Small intestine (tissue), 7 donors: ENCODE results near the gene DRAP1. TPM values are rescaled to one million over a fixed set of nuclear protein-coding genes. Genes with fewer than 3 reads are reported as not detected.
"Not testable (repeated sequence)": the region's sequence is repeated elsewhere in the genome, so short reads cannot be mapped to it uniquely, and the experiment has no call there.

ENCODE experiments used
- DNase-seq, 2 donors: peaks; one replicate each; pipeline versions ENCODE4 v3.0.0 to v3.0.0-alpha.2; 2013
- FAIRE-seq: peaks from 2 replicates; lab custom pipeline; 2012; peaks lifted over from hg19 to GRCh38; lab: Jason Lieb, UNC
- H3K27ac ChIP-seq, 3 donors: one replicate each; pipeline ENCODE4 v1.5.1; 2013; ENCODE audit warnings: low read length in 2 of 3, mild to moderate bottlenecking in 2 of 3, control low read depth in 1 of 3, inconsistent platforms in 1 of 3, low read depth in 1 of 3, moderate library complexity in 1 of 3
- H3K27me3 ChIP-seq, 3 donors: one replicate each; pipeline ENCODE4 v1.6.1; 2013; ENCODE audit warnings: low read length in 3 of 3, inconsistent platforms in 1 of 3; ENCODE audit not compliant: control insufficient read depth in 3 of 3, insufficient read depth in 3 of 3
- H3K36me3 ChIP-seq, 3 donors: one replicate each; pipeline ENCODE4 v1.6.1; 2013; ENCODE audit warnings: low read length in 3 of 3, inconsistent platforms in 1 of 3, low read depth in 1 of 3, mild to moderate bottlenecking in 1 of 3, moderate library complexity in 1 of 3; ENCODE audit not compliant: control insufficient read depth in 3 of 3, insufficient read depth in 2 of 3
- H3K4me1 ChIP-seq, 3 donors: one replicate each; pipeline ENCODE4 v1.6.1; 2013; ENCODE audit warnings: low read length in 2 of 3, inconsistent platforms in 1 of 3, low read depth in 1 of 3, mild to moderate bottlenecking in 1 of 3, moderate library complexity in 1 of 3; ENCODE audit not compliant: control insufficient read depth in 3 of 3, insufficient read depth in 2 of 3
- H3K4me3 ChIP-seq, 3 donors: one replicate each; pipeline ENCODE4 v1.5.1; 2013; ENCODE audit warnings: low read length in 3 of 3, control low read depth in 1 of 3, inconsistent platforms in 1 of 3, low read depth in 1 of 3, mild to moderate bottlenecking in 1 of 3, moderate library complexity in 1 of 3
- H3K9me3 ChIP-seq, 2 donors: one replicate each; pipeline ENCODE4 v1.6.1; 2013; ENCODE audit warnings: low read depth in 1 of 2, low read length in 1 of 2; ENCODE audit not compliant: control insufficient read depth in 2 of 2, insufficient read depth in 1 of 2
- WGBS, 3 donors: extraction: QIAGEN DNeasy Blood & Tissue Kit; methylation state at CpG; one replicate each; pipeline ENCODE4 v1.1.7; 2013; 5-methylcytosine and 5-hydroxymethylcytosine counted together
- polyA plus RNA-seq, 4 donors: library from polyadenylated mRNA; stranded (reverse) in 3 of 4; unstranded in 1 of 4; fragments of 200-250 nt in 3 of 4; fragments of 120-200 nt in 1 of 4; gene quantifications; one replicate each; pipeline versions ENCODE4 v1.2.1 to v1.2.3, GENCODE V29; 2013
- donor health status: healthy with polysubstance abuse.
- donor health status: control.
- donor health status: control.
- donor health status: Bipolar disorder and iron deficiency.
- donor health status: healthy.

Gene DRAP1
- polyA plus RNA-seq, 4 donors = 53.2 to 87.3 (median 70.7) TPM

- Histone ChIP-seq H3K27me3 (peaks cover 0 to 18% (median 0%) of the 10 kb centered on the region in 3 donors), H3K4me3 (no peak overlapping the region), H3K9me3 (no peaks in the 10 kb centered on the region), H3K4me1 (no peaks in the 10 kb centered on the region), H3K36me3 (no peaks in the 10 kb centered on the region), H3K27ac (no peak overlapping the region)
- 87 to 95% (median 91%) methylated on average over 8 of the region's 8 CpGs for WGBS, 3 donors
- no peak for FAIRE-seq
- DNase-seq = no peak
Observed at GRCh38 chr11:65944191-65944590, 25.0 kb downstream of the DRAP1 start.

DNA sequence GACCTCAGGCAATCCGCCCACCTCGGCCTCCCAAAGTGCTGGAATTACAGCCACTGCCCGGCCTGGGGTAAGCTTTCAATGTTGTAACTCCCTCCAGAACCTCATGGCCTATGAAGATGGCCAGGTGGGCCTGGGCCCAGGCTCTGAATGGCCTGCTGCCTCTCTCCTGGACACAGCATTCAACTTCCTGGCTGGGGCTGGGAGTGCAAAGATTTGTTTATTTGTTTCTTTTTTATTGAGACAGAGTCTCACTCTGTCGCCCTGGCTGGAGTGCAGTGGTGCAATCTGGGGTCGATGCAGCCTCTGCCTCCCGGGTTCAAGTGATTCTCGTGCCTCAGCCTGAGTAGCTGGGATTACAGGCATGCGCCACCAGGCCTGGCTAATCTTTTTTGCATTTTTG, 25.5 kb downstream of the DRAP1 start:
- WGBS, 3 donors = 78 to 86% (median 83%) methylated on average over 8 of the region's 8 CpGs
- Histone ChIP-seq H3K9me3 (no peaks in the 10 kb centered on the region), H3K4me3 (no peak overlapping the region), H3K27ac (no peak overlapping the region), H3K36me3 (no peaks in the 10 kb centered on the region), H3K27me3 (peaks cover 0 to 18% (median 0%) of the 10 kb centered on the region in 3 donors), H3K4me1 (no peaks in the 10 kb centered on the region)
- FAIRE-seq (no peak), DNase-seq (no peak)

DNA sequence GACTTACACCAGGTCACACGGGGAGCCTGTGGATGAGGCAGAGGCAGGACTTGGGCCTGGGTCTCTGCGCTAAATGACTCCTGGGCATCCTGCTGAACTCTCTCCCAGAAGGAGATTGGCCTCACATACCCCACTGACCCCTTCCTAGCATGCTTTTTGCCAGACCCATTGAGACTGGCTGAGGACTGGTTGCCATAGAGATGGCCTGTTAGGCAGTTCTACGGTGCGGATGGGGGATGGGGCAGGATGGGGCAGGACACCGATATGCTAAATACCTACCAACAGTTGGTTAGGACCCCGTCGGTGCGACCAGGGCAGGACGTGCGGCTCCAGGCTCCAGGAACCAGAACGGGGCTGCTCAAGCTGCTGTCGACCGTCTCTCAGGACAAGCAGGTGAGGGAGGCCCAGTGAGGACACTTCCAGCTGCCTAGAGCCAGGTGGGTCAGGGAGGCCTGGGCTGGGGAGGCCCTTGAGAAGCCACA, 26.2 kb downstream of the DRAP1 start, which contains the start of gene TSGA10IP:
Gene TSGA10IP (plus strand): TSS at position 51 of the 482 bp plus-strand sequence. CDS start 196 bp downstream, at position 247.
- DNase-seq = no peak

GRCh38 chr11:65945941-65946558, 26.8 kb downstream of the DRAP1 start:
- no peak for DNase-seq
- FAIRE-seq = no peak
- 84 to 86% (median 85%) methylated on average over 11 of the region's 11 CpGs for WGBS, 3 donors
- Histone ChIP-seq H3K27me3 (peaks cover 0 to 18% (median 0%) of the 10 kb centered on the region in 3 donors), H3K36me3 (no peaks in the 10 kb centered on the region), H3K4me3 (no peak overlapping the region), H3K9me3 (no peaks in the 10 kb centered on the region), H3K27ac (no peak overlapping the region), H3K4me1 (no peaks in the 10 kb centered on the region)

More for the DNA sequence above, 26.2 kb downstream of the DRAP1 start, which contains the start of gene TSGA10IP:
- Histone ChIP-seq H3K36me3 (no peaks in the 10 kb centered on the region), H3K9me3 (no peaks in the 10 kb centered on the region), H3K4me3 (no peak within 1 kb of the TSS), H3K4me1 (no peaks in the 10 kb centered on the region), H3K27me3 (peaks cover 0 to 18% (median 0%) of the 10 kb centered on the region in 3 donors), H3K27ac (no peak within 1 kb of the TSS)
- WGBS, 3 donors = 72 to 91% (median 85%) methylated on average over 13 of the region's 13 CpGs
- no peak for FAIRE-seq

GRCh38 chr11:65946655-65947054, 27.4 kb downstream of the DRAP1 start:
- no peaks in the 10 kb centered on the region for H3K4me1 ChIP-seq
- no peaks in the 10 kb centered on the region for H3K36me3 ChIP-seq
- peaks cover 0 to 14% (median 0%) of the 10 kb centered on the region in 3 donors for H3K27me3 ChIP-seq
- FAIRE-seq (no peak), DNase-seq (no peak)
- H3K27ac ChIP-seq = no peak overlapping the region
- 70 to 79% (median 78%) methylated on average over 4 of the region's 4 CpGs for WGBS, 3 donors
- H3K4me3 ChIP-seq = no peak overlapping the region
- H3K9me3 ChIP-seq = no peaks in the 10 kb centered on the region

DNA sequence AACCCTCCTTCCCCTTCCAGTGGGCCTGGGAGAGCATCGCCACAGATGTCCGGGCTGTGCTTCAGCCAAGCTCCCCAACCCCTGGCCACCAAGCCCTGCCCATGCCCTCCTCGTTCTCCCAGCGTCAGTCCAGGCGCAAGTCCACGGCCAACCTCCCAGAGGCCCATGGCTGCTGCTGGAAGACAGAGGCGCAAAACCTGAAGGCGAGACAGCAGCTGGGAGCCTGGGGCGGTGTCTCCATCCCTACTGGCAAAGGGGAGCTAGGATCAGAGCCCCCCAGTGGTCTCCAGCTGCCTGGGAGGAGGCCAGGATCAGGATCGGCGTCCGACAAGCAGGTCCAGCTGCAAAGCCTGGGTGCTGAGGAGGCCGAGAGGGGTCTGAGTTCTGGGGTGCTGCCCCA, 27.9 kb downstream of the DRAP1 start:
- no peak for FAIRE-seq
- H3K36me3 ChIP-seq = no peaks in the 10 kb centered on the region
- no peaks in the 10 kb centered on the region for H3K9me3 ChIP-seq
- 63 to 76% (median 70%) methylated on average over 13 of the region's 13 CpGs for WGBS, 3 donors
- DNase-seq = no peak
- no peak overlapping the region for H3K27ac ChIP-seq
- no peak overlapping the region for H3K4me3 ChIP-seq
- H3K27me3 ChIP-seq = peaks cover 0 to 13% (median 0%) of the 10 kb centered on the region in 3 donors
- no peaks in the 10 kb centered on the region for H3K4me1 ChIP-seq

GRCh38 chr11:65947603-65948125, 28.4 kb downstream of the DRAP1 start:
- H3K4me3 ChIP-seq = no peak overlapping the region
- DNase-seq (no peak), FAIRE-seq (no peak)
- H3K4me1 ChIP-seq = no peaks in the 10 kb centered on the region
- peaks cover 0 to 11% (median 0%) of the 10 kb centered on the region in 3 donors for H3K27me3 ChIP-seq
- H3K36me3 ChIP-seq = no peaks in the 10 kb centered on the region
- no peaks in the 10 kb centered on the region for H3K9me3 ChIP-seq
- WGBS, 3 donors = 70 to 85% (median 80%) methylated on average over 12 of the region's 12 CpGs
- no peak overlapping the region for H3K27ac ChIP-seq

GRCh38 chr11:65950711-65951110, 31.5 kb downstream of the DRAP1 start:
- 93 to 95% (median 94%) methylated on average over 5 of the region's 5 CpGs for WGBS, 3 donors
- H3K9me3 ChIP-seq, H3K27ac ChIP-seq, H3K4me3 ChIP-seq, DNase-seq, H3K4me1 ChIP-seq, FAIRE-seq, H3K36me3 ChIP-seq: not testable (repeated sequence)
- H3K27me3 ChIP-seq = peaks cover 0 to 16% (median 0%) of the 10 kb centered on the region in 3 donors
